Prostate gland (tissue), 2 donors: ENCODE measurements around the gene SIGLEC1. TPM values are rescaled to one million over a fixed set of nuclear protein-coding genes. Genes with fewer than 3 reads are reported as not detected.

Experiments
- DNase-seq: peaks from one replicate; pipeline ENCODE4 v3.0.0-alpha.2; 2019; ENCODE audit warnings: low spot score
- H3K27ac ChIP-seq, 2 donors: fragments of 200-600 bp; sonication (generic); 2 replicates each; pipeline ENCODE4 v1.5.1; 2017 to 2019
- H3K27me3 ChIP-seq: fragments of 200-600 bp; sonication (generic); replicated peaks from 2 replicates; pipeline ENCODE4 v1.5.1; 2019; ENCODE audit not compliant: insufficient read depth
- H3K36me3 ChIP-seq, 2 donors: fragments of 200-600 bp; sonication (generic); 1 replicate in 1 of 2; 2 replicates in 1 of 2; pipeline versions ENCODE4 v1.5.1 to v1.8.1; 2017 to 2019
- H3K4me1 ChIP-seq: fragments of 200-600 bp; sonication (generic); replicated peaks from 2 replicates; pipeline ENCODE4 v1.5.1; 2019
- H3K4me3 ChIP-seq, 2 donors: fragments of 200-600 bp; sonication (generic); 2 replicates each; pipeline ENCODE4 v1.5.1; 2017 to 2019
- H3K9me3 ChIP-seq: fragments of 200-600 bp; sonication (generic); 2 replicates; pipeline ENCODE4 v1.5.1; 2017
- POLR2A ChIP-seq: fragments of 450-650 bp; IDR thresholded peaks from one replicate; pipeline ENCODE4 v1.6.1; 2016; ENCODE audit warnings: antibody characterized with exemption, mild to moderate bottlenecking
- POLR2AphosphoS5 ChIP-seq: sonication (generic); formaldehyde crosslinking; IDR thresholded peaks from one replicate; pipeline ENCODE4 v1.6.1; 2017; ENCODE audit warnings: antibody characterized with exemption
- WGBS: methylation state at CpG from one replicate; pipeline ENCODE4 v1.1.5; 2018; 5-methylcytosine and 5-hydroxymethylcytosine counted together
- intact Hi-C: fragments of 100-400 bp; cut with DNase I; formaldehyde crosslinking; loops from one replicate; pipeline ENCODE4 v1.14.2; 2022
- total RNA-seq, 2 donors: library from RNA; depleted of rRNA; stranded (reverse); fragments of >200 nt; gene quantifications; one replicate each; pipeline ENCODE4 v1.1.0, GENCODE V29; 2016
- TF ChIP-seq, protein P1 (sequence below), 4 experiments: fragments of 200-600 bp in 2 of 4; fragments of 450-650 bp in 2 of 4; sonication (generic) in 2 of 4; IDR thresholded peaks; 1 replicate in 3 of 4; 2 replicates in 1 of 4; pipeline ENCODE4 v1.5.1; 2016 to 2019; ENCODE audit warnings: antibody characterized with exemption in 4 of 4, mild to moderate bottlenecking in 2 of 4, moderate library complexity in 2 of 4

Gene SIGLEC1
- total RNA-seq, 2 donors from 2014 or later, result 0.32 to 5.3 TPM

DNA sequence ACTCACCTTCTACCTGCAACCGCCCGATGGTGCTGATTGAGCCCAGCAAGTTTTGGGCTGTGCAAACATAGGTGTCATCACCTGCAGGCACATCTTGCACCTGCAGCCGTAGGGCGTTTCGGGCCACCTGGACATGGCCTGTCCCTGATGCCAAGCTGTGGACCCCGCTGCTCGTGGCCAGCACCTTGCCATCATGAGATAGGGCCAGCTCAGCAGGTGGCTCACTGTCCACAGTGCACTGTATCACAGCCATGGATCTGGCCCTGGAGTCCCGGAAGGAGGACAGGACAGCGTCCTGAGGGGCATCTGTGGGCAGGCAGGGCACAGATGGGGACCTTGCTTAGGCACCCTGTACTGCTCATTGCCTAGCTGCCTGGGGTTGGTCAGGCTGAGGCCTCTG lies 20.5 kb downstream of the SIGLEC1 start:
- Histone ChIP-seq H3K4me1 (peaks cover 2% of the 10 kb centered on the region), H3K9me3 (no peaks in the 10 kb centered on the region), H3K4me3 (no peak overlapping the region), H3K27ac (no peak overlapping the region), H3K27me3 (no peaks in the 10 kb centered on the region), H3K36me3 (no peaks in the 10 kb centered on the region)
- intact Hi-C loops, result no loop called here
- TF ChIP-seq POLR2AphosphoS5, result no peak
- TF ChIP-seq, protein P1, sequence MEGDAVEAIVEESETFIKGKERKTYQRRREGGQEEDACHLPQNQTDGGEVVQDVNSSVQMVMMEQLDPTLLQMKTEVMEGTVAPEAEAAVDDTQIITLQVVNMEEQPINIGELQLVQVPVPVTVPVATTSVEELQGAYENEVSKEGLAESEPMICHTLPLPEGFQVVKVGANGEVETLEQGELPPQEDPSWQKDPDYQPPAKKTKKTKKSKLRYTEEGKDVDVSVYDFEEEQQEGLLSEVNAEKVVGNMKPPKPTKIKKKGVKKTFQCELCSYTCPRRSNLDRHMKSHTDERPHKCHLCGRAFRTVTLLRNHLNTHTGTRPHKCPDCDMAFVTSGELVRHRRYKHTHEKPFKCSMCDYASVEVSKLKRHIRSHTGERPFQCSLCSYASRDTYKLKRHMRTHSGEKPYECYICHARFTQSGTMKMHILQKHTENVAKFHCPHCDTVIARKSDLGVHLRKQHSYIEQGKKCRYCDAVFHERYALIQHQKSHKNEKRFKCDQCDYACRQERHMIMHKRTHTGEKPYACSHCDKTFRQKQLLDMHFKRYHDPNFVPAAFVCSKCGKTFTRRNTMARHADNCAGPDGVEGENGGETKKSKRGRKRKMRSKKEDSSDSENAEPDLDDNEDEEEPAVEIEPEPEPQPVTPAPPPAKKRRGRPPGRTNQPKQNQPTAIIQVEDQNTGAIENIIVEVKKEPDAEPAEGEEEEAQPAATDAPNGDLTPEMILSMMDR (IDR thresholded peaks at IDR 0.05), result no peak
- no peak for TF ChIP-seq POLR2A
- no peak for DNase-seq
- 90% methylated on average over 9 of the region's 9 CpGs for WGBS

DNA sequence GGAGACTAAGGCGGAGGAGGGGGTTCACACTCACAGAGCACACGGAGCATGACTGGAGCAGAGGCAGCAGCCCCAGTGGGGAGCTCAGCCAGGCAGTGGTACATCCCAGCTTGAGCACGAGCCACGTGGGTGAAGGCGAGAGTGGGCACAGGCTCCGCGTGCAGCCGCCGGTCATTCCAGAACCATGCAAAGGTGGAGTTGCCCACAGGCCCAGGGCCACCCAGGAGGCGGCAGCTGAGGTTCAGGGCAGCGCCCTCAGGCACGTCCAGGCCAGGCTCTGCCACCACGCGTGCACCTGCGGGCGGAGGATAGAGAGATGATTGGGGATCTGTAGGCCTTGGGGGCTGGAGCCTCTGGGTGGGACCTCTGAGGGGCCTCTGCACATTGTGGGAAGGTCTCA lies 21.1 kb downstream of the SIGLEC1 start:
- Histone ChIP-seq H3K4me1 (peaks cover 5% of the 10 kb centered on the region), H3K9me3 (no peaks in the 10 kb centered on the region), H3K36me3 (no peaks in the 10 kb centered on the region), H3K27me3 (no peaks in the 10 kb centered on the region), H3K4me3 (no peak overlapping the region), H3K27ac (no peak overlapping the region)
- WGBS, result 90% methylated on average over 16 of the region's 16 CpGs
- DNase-seq, result no peak
- no peak for TF ChIP-seq POLR2A
- TF ChIP-seq, protein P1 (IDR thresholded peaks at IDR 0.05), result no peak
- TF ChIP-seq POLR2AphosphoS5, result no peak
- intact Hi-C loops, result no loop called here

DNA sequence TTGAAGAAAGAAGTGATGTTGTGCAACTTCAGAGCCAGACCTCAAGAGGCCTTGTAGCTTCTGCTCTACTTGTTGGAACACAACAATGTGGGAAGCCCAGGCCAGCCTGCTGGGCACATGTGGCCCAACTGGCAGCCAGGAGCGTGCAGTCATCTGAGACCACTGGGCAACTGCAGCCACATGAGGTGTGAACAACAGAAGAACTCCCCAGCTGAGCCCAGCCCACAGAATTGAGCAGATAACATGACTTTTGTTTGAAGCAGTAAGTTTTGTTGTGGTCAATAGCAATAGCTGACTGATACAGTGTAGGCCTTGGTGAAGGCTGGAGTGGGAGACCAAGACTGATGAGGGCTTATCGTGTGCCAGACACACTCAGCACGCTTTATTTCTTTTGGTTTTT lies 22.0 kb downstream of the SIGLEC1 start:
- TF ChIP-seq POLR2AphosphoS5 (no peak), POLR2A (no peak)
- TF ChIP-seq, protein P1 (IDR thresholded peaks at IDR 0.05), result no peak
- WGBS, result 100% methylated on average over 3 of the region's 3 CpGs
- Histone ChIP-seq H3K36me3 (no peaks in the 10 kb centered on the region), H3K4me3 (no peak overlapping the region), H3K27ac (no peak overlapping the region), H3K9me3 (no peaks in the 10 kb centered on the region), H3K4me1 (peaks cover 5% of the 10 kb centered on the region), H3K27me3 (no peaks in the 10 kb centered on the region)
- DNase-seq, result no peak
- intact Hi-C loops, result no loop called here

DNA sequence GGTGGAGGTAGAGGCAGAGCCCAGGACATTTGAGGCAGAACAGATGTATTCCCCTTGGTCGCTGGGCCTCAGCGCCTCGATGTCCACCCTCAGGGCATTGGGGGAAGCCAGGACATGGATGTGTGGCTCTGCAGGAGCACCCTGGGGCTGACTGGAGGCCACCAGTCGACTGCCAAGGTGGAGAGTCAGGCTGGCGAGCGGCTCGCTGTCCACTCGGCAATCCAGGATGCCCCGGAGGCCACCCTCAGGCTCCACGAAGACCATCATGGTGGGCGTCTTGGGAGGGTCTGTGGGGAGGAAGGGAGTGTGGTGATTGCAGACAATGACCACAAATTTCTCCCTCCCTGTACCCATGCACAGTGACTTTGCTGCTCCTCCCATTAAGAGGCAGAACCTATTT lies 22.4 kb downstream of the SIGLEC1 start:
- no peaks in the 10 kb centered on the region for H3K27me3 ChIP-seq
- TF ChIP-seq POLR2AphosphoS5 (no peak), POLR2A (no peak)
- TF ChIP-seq, protein P1 (IDR thresholded peaks at IDR 0.05), result no peak
- H3K27ac ChIP-seq, result no peak overlapping the region
- WGBS, result 89% methylated on average over 11 of the region's 11 CpGs
- intact Hi-C loops, result no loop called here
- no peaks in the 10 kb centered on the region for H3K9me3 ChIP-seq
- no peaks in the 10 kb centered on the region for H3K36me3 ChIP-seq
- no peak overlapping the region for H3K4me3 ChIP-seq
- peaks cover 5% of the 10 kb centered on the region for H3K4me1 ChIP-seq
- DNase-seq, result no peak

DNA sequence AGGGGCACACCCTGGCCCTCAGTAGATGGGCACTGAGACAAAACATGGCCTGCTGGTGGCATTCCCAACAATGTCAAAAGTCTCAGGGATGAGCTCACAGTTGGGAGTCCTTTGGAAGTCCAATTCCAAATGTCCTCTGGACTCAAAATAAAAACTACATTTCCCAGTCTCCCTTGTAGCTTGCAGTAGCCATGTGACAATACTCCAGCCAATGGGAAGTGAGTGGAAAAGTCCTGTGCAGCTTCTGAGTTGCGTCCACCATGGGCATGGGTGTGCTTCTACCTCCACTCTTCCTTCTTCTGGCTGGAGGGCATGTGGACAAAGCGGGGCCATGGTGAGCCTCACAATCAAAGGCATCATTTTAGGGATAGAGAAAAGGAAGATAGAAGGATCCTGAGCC lies 24.7 kb downstream of the SIGLEC1 start:
- DNase-seq, result no peak
- Histone ChIP-seq H3K4me1 (peaks cover 5% of the 10 kb centered on the region), H3K27ac (peak overlapping the region in 1 of 2 donors; percentile 34), H3K4me3 (no peak overlapping the region), H3K36me3 (no peaks in the 10 kb centered on the region), H3K9me3 (no peaks in the 10 kb centered on the region), H3K27me3 (no peaks in the 10 kb centered on the region)
- TF ChIP-seq, protein P1 (IDR thresholded peaks at IDR 0.05), result no peak
- TF ChIP-seq POLR2A, result no peak
- TF ChIP-seq POLR2AphosphoS5, result no peak
- intact Hi-C loops, result no loop called here
- WGBS, result 75% methylated on average over 2 of the region's 2 CpGs
